GM21528 (cell line): ENCODE measurements around the gene FAM163B.

ENCODE experiments used
- ATAC-seq: cut with Tn5 transposase; IDR thresholded peaks from one replicate; pipeline ENCODE4 v1.9.1; 2021; ENCODE audit warnings: mild to moderate bottlenecking, moderate library complexity; ENCODE audit not compliant: unreplicated experiment, low FRiP score

The FAM163B gene

DNA sequence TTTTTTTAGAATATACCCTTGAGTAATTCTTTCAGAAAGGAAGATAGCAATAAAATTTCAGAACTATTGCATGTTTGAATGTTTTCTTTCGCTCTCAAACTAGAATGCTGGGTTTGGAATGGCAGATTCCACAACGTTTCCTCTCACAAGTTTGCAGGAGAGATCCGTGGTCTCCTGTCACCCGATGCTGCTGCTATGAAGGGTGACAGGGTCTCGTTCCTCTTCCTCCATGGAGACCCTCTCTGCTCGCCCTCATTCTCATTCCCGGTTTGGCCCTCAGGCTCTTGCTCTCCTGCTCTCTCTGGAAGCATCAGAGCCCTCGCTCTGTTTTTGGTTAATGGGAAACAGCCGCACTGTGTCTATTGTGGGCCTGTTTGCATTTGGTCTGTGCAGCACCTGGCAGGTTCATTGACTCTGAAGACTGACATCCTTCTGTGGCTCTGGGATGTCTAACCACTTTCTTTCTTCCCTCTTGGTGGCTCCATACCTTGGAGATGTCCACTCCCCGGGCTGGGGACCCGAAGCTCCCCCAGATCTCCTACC, 12.6 kb upstream of the FAM163B start:
- no peak for ATAC-seq

DNA sequence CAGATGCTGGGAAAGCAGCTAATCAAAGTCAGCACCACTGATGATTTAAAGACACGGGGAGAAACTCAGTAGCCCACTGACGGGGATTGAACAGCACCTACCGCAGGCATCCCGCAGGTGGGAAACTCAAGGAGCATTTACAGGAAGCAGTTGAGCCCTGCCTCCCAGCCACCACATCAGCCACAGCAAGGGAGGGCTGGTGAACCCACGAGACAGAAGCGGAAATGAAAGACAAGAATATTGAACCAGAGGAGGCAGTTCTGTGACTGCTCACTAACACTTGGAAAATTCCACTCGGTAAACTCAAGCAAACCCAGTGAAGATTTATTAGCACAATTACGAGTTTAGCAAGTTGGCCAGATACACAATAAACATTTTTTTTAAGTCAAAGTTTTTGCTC, 10.6 kb upstream of the FAM163B start:
- no peak for ATAC-seq

DNA sequence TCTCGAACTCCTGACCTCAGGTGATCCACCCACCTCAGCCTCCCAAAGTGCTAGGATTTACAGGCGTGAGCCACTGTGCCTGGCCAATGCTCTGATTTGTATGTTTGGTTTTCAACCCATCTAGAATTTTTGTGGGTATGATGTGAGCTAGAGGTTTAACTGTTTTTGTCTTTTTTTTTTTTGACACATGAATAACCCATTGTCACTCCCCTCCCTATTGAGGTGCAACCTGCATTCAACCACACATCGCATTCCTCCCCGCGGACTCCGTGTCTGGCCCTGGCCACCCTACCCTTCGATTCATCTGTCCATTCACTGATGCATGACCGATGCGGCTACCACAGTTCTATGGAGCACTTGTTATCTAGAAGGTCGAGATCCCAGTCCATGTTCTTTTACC, 9.5 kb upstream of the FAM163B start:
- ATAC-seq: no peak

DNA sequence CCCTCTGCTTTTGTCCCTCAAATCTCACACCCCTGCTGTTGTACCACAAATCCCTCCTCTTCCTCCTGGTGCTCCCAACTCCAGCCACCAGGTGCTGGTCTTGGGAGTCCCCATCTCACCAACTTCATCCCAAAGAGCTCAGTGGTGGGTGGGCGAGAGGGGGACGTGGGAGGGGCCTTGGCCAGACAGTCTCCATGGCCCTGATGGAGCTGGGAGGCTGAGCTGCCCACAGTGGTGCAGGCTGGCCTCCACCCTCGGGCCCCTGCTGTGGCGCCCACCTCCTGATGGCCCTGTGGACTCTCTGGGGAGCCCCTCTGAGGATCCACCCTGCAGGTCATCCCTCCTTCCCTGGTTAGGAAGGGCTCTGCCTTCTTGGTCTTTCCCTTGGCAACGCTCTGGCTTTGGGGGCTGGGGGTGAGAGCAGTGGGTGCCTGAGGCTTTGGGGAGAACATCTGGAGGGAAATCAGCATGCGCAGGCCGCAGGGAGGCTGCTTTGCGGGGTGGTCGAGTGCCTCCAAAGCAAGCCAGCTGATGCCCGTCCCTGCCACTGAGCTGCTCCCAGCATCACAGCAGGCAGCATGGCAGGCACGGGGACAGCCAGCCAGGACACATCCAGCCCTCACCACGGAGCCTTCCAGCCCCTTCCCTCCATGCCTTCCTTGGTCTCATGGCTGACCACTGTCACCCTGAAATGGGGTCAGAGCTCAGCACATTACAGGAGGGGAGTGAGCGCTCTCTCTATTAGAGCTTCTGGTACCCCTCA, 7.6 kb upstream of the FAM163B start:
- ATAC-seq: no peak

DNA sequence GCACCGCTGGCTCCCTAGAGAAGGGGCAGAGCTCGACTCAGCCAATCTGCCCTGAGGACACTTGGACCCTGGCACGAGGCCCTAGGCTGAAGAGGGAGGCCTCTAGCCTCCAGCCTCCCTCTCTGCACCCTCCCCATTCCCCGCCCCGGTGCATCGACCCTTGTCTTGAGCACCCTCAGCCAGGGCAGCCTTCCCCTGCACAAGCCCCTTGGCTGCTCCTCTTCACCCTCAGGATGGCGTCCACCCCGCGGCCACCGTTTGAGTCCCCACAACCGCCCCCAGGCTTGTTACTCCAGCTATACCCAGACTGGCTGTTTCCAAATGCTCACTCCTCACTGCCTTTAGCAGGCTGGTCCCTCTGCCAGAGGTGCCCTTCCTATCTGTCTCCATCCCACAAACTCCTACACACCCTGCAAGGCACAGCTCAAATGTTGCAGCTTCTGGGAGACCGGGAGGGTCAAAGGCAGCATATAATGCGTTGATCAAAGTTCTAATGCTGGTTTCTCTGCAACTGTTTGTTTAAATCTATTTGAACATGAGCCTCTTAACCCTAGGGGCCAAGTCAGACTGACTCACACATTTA, 6.5 kb upstream of the FAM163B start:
- no peak for ATAC-seq

DNA sequence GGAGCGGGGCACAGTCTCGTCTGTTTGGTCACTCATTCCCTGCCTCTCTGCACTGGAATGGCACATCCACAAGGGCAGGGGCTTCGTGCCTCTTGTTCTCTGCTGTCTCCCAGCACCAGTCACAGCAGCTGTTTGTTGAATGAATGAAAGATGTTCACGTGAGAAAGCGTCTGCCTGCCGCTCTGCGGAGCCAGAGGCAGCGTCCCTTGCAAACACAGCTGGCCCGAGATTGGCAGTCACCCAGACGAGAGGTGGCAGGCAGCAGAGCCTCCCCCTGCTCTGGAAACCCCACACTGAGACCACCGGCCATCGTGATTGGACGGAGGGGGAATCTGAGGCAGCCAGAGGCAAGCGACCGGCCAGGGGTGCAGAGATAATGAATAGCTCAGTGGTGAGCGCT, 6.0 kb upstream of the FAM163B start:
- no peak for ATAC-seq

DNA sequence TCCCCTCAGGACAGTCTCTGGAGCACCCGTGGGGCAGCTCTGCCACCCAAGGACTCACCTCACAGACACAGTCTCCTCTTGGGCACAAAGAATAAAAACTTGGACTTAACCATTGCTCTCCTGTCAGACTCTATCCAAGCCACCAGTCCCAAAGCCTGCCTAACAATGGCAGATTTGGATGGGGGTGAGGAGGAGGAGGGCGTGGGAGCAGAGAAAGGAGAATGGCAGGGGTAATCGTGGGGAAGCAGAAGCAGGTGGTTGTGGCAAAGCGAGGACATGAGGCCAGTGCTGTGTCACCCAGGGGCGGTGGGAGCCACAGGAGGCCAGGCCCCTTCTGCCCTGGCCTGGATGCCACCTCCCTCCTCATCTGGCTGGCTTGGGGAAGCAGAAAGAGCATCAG, 5.5 kb upstream of the FAM163B start:
- ATAC-seq: no peak

DNA sequence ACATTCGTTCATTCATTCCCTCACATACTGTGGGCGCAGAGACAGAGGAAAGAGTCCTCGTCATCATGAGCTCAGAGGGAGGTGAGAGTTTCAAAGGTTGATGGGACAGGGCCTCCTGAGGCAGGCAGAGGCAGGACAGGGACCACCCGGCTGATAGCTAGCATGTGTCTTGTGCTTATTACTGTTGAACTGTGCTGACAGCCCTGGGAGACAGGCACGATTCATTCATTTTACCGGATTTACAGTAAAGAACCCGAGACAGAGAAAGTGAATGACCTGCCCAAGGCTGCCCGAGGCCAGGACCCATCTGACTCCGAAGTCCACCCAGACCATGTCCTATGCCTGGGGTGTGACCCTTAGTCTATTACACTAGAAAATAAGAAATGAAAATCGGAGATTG, 4.9 kb upstream of the FAM163B start:
- no peak for ATAC-seq

DNA sequence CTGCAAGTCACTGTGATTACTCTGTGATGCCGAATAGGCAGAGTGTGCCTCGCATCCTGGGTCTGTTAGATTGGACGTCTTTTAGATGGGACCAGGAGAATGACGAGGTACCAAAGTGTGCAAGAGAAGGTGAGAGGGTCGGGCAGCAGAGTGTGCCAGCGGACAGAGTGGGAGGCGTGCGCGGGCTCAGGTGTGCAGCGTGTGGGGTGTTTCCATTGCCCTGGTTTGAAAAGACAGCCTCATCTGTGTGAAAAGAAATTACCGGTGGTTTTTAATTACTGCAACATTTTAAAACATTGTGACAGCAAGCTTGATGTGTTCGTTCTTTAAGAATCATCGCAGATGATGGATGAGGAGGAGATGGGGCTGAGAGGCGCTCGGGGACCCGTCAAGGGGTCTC, 4.2 kb upstream of the FAM163B start:
- ATAC-seq: no peak

DNA sequence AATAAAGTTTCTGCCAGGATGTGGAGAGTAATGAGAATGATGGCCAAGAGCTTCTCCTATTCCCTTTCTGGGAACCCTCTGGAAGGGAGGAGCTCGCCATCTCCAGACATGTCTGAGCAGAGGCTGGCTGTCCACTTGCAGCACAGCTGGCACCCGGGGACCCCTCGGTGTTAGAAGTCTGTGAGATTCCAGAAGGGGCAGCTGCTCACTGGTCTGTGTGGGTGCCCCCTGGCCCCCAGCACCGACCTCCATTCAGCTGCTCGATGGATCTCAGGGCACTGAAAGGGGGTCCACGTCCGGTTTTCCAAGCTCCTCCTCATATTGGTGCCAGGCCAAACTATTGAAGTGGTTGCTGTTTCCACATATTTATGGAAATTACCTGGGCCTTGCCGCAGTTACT, 3.6 kb upstream of the FAM163B start:
- ATAC-seq: no peak

DNA sequence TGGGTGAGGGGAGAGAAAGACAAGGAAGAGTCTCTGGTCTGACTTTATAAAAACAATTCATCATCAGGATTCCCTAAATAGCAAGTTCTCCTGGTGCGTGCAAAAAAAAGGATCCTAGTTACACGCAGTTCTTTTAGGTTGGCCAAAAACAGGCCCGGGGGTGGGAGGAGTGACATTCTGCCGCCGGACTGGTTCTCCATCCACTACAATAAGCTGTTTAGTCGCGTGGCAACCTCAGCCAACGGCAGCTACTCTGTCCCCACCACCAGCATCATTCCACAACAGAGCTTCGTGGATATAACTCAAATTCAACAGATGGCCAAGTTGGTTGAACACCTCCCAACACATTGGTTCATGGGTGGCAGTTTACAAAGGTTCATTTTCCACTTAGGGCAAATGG, 2.9 kb upstream of the FAM163B start:
- no peak for ATAC-seq

DNA sequence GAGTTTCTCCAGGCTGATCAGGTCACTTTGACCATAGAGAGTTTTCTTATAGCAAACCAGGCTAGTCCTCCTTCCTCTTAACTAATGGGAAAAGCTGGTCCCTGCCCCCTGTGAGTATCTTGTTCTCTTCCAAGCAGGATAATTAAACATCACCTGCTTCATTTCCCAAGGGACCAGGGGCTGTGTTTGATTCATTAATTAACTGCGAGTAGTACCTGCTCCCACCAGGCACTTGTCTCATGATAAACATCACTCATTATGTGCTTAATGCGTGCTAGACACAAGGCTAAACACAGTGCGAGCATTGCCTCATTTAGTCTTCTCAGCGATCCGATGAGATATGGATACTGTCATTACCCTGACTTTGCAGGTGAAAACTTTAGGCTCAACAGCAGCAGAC, 1.7 kb upstream of the FAM163B start:
- ATAC-seq: no peak

DNA sequence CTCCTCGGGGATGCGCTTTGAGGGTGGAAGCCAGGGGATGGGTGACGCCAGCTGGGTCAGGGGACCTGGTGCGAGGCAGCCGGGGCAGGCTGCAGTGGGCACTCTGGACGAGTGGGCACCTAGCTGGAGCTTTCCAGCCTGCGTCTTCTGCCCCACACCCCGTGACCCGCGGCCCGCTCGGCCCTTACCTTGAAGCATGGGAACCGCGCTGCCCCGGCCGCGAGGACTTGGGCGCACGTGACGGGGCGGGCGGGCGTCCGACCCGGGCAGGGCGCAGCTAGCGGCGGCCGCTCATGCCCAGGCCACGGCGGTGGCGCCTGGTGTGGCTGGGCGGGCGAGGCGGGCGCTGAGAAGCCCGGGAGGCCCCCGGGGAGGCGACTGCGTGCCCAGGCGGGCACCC, 300 bp downstream of the FAM163B start:
- ATAC-seq: no peak

DNA sequence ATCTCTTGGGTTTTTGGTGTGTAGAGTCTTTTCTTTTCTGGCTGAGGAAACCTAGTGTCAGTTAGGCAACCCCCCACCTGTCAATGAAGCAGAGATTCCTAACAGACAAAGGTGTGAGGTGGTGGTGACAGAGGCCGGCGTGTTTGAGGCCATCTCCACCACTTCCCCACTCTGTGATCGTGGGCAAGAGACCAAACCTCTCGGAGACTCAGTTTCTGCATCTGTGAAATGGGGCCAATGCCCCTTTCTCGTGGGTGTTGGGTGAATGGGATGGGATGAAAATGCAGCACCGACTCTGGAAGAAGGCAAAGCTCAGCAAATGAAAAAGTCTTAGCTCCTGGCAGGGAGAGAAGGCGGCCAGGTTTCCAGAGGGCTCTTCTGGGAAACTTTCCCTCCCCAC, 807 bp downstream of the FAM163B start:
- ATAC-seq: no peak

DNA sequence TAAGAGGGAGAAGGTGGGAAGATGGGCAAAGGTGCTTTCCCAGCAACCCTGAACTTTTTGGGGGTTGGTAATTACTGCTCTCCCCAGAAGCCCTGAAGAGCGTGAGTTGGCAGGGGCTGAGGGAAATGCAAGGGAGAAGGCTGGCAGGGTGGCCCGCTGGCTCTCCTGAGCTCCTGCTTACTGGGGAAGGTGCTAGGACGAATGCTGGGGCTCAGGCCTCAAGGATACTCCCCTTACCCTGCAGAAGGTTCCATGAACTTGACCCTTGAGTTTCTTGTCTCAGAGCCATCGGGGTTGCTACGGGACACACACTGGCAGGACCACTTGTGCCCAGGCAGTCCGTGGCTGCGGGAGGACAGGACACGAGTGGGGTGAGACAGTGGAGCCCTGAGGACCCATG, 1.2 kb downstream of the FAM163B start:
- no peak for ATAC-seq

DNA sequence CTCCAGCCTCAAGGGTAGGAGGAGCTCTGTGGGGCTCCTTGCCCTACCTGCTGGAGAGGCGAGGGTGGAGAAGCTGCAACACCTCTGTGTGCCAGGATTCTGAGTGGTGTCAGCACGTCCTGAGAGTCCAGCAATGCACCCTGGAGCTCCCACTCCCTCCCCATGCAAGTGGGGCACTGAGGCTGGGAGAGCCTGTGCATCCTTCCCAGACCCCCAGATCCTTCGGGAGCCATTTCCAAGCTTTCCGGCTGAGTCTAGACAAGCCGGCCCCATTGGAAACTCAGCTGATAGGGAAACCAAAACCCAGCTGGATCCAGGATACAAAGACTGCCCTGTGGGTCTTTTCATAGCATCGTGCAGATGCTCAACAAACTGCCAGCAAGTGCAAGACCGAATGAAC, 1.8 kb downstream of the FAM163B start:
- no peak for ATAC-seq

DNA sequence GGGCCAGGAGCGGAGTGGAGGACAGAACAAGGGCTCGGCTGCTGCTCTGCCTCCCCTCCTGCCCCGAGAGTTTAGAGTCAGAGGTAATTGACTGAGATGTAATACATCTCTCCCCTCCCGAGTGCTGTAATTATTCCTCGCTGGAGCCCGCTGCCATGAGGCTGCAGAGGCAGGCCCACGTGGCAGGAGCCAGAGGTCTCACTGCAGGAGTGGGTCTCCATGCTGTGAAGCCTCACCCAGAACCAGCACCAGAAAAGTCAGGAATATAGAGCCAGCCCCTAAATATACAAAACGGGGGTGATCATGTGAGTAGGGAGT, 2.5 kb downstream of the FAM163B start:
- ATAC-seq: no peak

DNA sequence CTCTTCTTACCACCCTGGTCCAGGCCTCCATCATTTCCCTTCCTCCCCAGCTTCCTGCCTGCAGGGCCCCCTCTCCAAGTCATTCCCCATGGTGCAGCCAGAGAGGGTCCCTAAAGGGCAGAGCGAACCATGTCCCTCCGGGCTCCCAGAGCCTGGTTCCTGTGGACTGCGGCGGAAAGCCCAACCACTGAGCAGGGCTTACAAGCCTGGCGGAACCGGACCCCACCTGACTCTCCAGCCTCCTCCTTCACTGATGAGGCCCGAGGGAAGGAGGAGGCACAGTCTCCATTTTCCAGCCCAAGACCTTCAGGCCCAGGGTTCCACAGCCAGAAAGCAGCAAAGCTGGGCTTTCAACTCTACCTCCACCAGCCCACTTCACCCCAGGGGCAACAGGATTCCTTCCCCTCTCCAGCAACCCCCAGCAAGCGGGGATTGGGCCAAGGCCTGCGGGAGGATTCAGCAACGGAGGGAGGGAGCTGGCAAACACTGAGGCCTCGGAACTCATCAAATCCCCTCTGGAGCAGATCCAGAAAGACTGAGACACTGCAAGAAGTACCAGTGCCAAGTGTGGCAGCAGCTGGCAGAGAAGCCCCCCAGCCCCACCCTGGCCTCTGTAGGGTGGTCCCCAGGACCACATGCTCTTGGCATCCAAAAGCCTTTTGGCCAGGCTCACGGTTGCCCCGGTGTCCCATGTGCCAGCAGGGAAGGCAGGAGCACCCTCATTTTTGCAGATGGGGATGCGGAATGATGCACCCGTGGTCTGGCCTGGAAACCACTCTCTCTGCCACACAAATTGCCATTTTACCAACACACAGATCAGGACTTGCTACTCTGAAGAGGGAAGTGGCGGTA, 3.1 kb downstream of the FAM163B start:
- ATAC-seq: no peak

DNA sequence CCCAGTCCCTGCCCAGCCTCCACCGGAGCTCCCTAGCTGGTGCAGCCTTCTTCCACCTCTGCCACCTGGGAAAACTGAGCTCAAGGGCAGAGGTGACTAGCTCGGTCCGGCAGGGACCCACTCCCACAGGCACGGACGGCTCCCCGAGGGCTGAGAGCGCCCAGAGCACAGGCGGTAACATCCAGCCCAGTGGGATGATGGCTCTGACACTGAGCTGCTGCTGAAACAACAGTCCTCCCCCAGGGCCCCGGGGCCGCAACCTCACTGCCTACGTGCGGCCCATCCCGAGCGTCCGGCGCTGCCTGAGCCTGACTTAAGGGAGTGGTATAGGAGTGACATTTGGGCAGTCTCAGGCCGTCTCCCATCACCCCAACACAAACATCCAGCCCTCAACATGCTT, 3.7 kb downstream of the FAM163B start:
- ATAC-seq: no peak

DNA sequence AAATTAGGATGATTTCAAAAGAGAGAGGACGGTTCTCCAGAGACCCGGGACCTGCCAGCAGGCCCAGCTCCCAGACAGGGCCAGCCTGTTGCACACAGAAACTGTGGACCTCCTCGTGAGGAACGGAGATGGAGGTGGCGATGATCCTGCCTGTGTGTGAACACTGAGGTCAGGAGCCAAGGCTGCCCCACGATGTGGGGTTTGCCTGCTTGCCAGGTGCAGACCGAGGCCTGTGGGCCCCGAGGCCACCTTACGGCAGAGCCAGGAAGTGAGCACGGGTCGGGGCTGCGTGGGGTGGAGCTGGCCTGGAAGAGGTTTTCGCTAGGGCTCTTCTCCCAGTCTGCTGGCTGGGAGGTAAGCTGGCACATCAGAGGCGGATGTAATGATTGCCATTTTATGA, 4.3 kb downstream of the FAM163B start:
- no peak for ATAC-seq

DNA sequence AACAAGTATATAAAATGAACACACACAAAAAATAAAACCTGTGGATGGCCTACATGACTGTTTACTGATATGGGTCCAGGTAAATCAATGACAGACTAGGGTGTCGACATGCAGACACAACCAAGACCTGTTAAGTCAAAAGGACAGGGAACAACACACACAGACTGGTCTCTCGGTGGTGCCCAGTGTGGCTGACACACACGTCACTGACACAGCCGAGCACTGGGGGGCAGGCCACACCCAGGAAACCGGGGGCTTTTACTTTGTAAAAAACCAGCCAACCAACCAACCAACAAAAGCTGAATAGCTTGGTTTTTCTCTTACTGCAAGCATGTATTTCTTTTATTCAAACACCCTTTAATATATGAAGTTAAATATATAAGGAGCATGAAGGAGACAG, 5.0 kb downstream of the FAM163B start:
- ATAC-seq: no peak
